K562 (cell line): ENCODE results near the gene TMED8. TPM values are rescaled to one million over a fixed set of nuclear protein-coding genes. Genes with fewer than 3 reads are reported as not detected.

Experiments
- ATAC-seq: fragments of 200-7000 bp; cut with Tn5 transposase; 3 replicates; pipeline ENCODE4 v1.9.1; 2020; ENCODE audit warnings: moderate library complexity
- BruUV-seq: library from RNA; stranded (reverse); fragments of 400-500 nt; replicated peaks from 2 replicates; lab custom pipeline; 2021; lab: Mats Ljungman, UMichigan
- CTCF ChIA-PET: fragments of 300-600 bp; formaldehyde crosslinking; extraction: SDS; loops from one replicate; lab custom pipeline; 2021; ENCODE audit warnings: low intra/inter-chr PET ratio; lab: Yijun Ruan, JAX
- POLR2A ChIA-PET: fragments of 300-600, 350-650 bp; sonication (Branson Sonifier 250); formaldehyde crosslinking; extraction: SDS; loops from one replicate; lab custom pipeline; 2021; ENCODE audit warnings: antibody characterized with exemption, inconsistent platforms; lab: Yijun Ruan, JAX
- DNase-seq, 4 experiments: peaks; one replicate each; pipeline versions ENCODE4 v3.0.0 to v3.0.0-alpha.2; 2011 to 2018; ENCODE audit warnings: low spot score in 3 of 4, mixed read lengths in 3 of 4; ENCODE audit errors: extremely low read depth in 1 of 4
- FAIRE-seq: peaks from 2 replicates; lab custom pipeline; 2011; peaks lifted over from hg19 to GRCh38; lab: Jason Lieb, UNC
- H2AFZ ChIP-seq: 2 replicates; pipeline ENCODE4 v1.6.0; 2011; ENCODE audit warnings: low read depth, low read length, control low read depth, inconsistent platforms
- H3K27ac ChIP-seq: fragments of 200-600 bp; 3 replicates; pipeline ENCODE4 v1.8.0; 2011; ENCODE audit warnings: low read depth, mild to moderate bottlenecking, control low read depth, inconsistent platforms, low read length, moderate library complexity, mixed read lengths; ENCODE audit errors: extremely low read depth
- H3K27me3 ChIP-seq, 2 experiments: fragments of 300-600 bp in 1 of 2; 2 replicates in 1 of 2; 3 replicates in 1 of 2; pipeline versions ENCODE4 v1.6.0 to v1.8.0; 2011; ENCODE audit warnings: inconsistent platforms in 2 of 2, low read length in 2 of 2, mild to moderate bottlenecking in 1 of 2, mixed read lengths in 1 of 2, moderate library complexity in 1 of 2; ENCODE audit not compliant: control insufficient read depth in 2 of 2, insufficient read depth in 2 of 2
- H3K36me3 ChIP-seq: fragments of 300-600 bp; 3 replicates; pipeline ENCODE4 v1.8.0; 2011; ENCODE audit warnings: mild to moderate bottlenecking, low read length, inconsistent platforms; ENCODE audit not compliant: control insufficient read depth, insufficient read depth
- H3K4me1 ChIP-seq, 2 experiments: fragments of 200-600 bp in 1 of 2; replicated peaks in 1 of 2; 2 replicates in 1 of 2; 3 replicates in 1 of 2; pipeline versions ENCODE4 v1.5.1 to v1.8.0; 2011; ENCODE audit warnings: inconsistent platforms in 2 of 2, low read length in 2 of 2, mild to moderate bottlenecking in 1 of 2, mixed read lengths in 1 of 2, moderate library complexity in 1 of 2; ENCODE audit not compliant: control insufficient read depth in 2 of 2, insufficient read depth in 2 of 2
- H3K4me2 ChIP-seq: 2 replicates; pipeline ENCODE4 v1.6.1; 2011; ENCODE audit warnings: low read length, control low read depth, inconsistent platforms, mixed read lengths; ENCODE audit not compliant: insufficient read depth
- H3K4me3 ChIP-seq: fragments of 200-600 bp; sonication (generic), shearing (Covaris generic); 2 replicates; pipeline ENCODE4 v1.5.1; 2016; ENCODE audit warnings: control low read depth, inconsistent platforms
- H3K79me2 ChIP-seq: fragments of 200-600 bp; 3 replicates; pipeline ENCODE4 v1.8.0; 2011; ENCODE audit warnings: low read length, inconsistent platforms; ENCODE audit not compliant: control insufficient read depth, insufficient read depth
- H3K9ac ChIP-seq, 2 experiments: 2 replicates each; pipeline versions ENCODE4 v1.6.0 to v1.6.1; 2011; ENCODE audit warnings: low read depth in 2 of 2, low read length in 2 of 2, control low read depth in 1 of 2, inconsistent platforms in 1 of 2, mild to moderate bottlenecking in 1 of 2, mixed read lengths in 1 of 2; ENCODE audit not compliant: insufficient read depth in 1 of 2
- H3K9me1 ChIP-seq: one replicate; pipeline ENCODE4 v1.6.0; 2011; ENCODE audit warnings: inconsistent platforms, mild to moderate bottlenecking, low read length, moderate library complexity; ENCODE audit not compliant: control insufficient read depth, insufficient read depth
- H3K9me3 ChIP-seq: replicated peaks from 2 replicates; pipeline ENCODE4 v1.5.1; 2011; ENCODE audit warnings: low read depth, low read length, inconsistent platforms; ENCODE audit not compliant: control insufficient read depth, insufficient read depth
- H4K20me1 ChIP-seq: replicated peaks from 2 replicates; pipeline ENCODE4 v1.6.1; 2011; ENCODE audit warnings: low read length, inconsistent platforms, mixed read lengths; ENCODE audit not compliant: control insufficient read depth, insufficient read depth
- ATF7 ChIP-seq: fragments of 450-650 bp; IDR thresholded peaks from 2 replicates; pipeline ENCODE4 v1.7.1; 2014; ENCODE audit warnings: mild to moderate bottlenecking, moderate library complexity
- CHD4 ChIP-seq: fragments of 200-600 bp; sonication (generic); IDR thresholded peaks from 3 replicates; pipeline ENCODE4 v1.6.1; 2012; ENCODE audit warnings: low read depth, mild to moderate bottlenecking, mixed read lengths, low read length, inconsistent platforms; ENCODE audit not compliant: insufficient read depth, insufficient replicate concordance, poor library complexity, severe bottlenecking
- DMBX1 ChIP-seq: fragments of 250-450 bp; sonication (Bioruptor Pico); IDR thresholded peaks from 2 replicates; pipeline ENCODE4 v1.8.0; 2022; ENCODE audit warnings: inconsistent platforms, mild to moderate bottlenecking, moderate library complexity, borderline replicate concordance
- LCOR ChIP-seq: sonication (generic); formaldehyde crosslinking; IDR thresholded peaks from 2 replicates; pipeline ENCODE4 v1.8.0; 2022; ENCODE audit warnings: mild to moderate bottlenecking, missing genetic modification reagents
- NFE2 ChIP-seq: IDR thresholded peaks from 2 replicates; pipeline ENCODE4 v1.6.1; 2014; ENCODE audit warnings: antibody characterized with exemption, low read depth
- NFXL1 ChIP-seq: fragments of 450-650 bp; formaldehyde crosslinking; IDR thresholded peaks from 2 replicates; pipeline ENCODE4 v1.4.0; 2021; ENCODE audit warnings: mild to moderate bottlenecking
- NRF1 ChIP-seq, 2 experiments: fragments of 450-650 bp; IDR thresholded peaks in 1 of 2; conservative IDR thresholded peaks in 1 of 2; 2 replicates each; pipeline ENCODE4 v1.6.1; 2014; ENCODE audit warnings: mild to moderate bottlenecking in 2 of 2
- OTX1 ChIP-seq: fragments of 450-650 bp; formaldehyde crosslinking; IDR thresholded peaks from 2 replicates; pipeline ENCODE4 v1.4.0; 2022; ENCODE audit warnings: mild to moderate bottlenecking
- POLR2A ChIP-seq: fragments of 450-650 bp; conservative IDR thresholded peaks from 2 replicates; pipeline ENCODE4 v1.6.1; 2016
- RCOR1 ChIP-seq, 2 experiments: IDR thresholded peaks; 2 replicates each; pipeline ENCODE4 v1.6.1; 2012; ENCODE audit warnings: low read depth in 2 of 2, low read length in 2 of 2, borderline replicate concordance in 1 of 2, improper control_type of control experiment in 1 of 2
- RHOXF2B ChIP-seq: fragments of 250-450 bp; sonication (Bioruptor Pico); conservative IDR thresholded peaks from 2 replicates; pipeline ENCODE4 v1.5.1; 2021
- YBX1 ChIP-seq: fragments of 450-650 bp; IDR thresholded peaks from 2 replicates; pipeline ENCODE4 v1.7.1; 2016; ENCODE audit warnings: mild to moderate bottlenecking
- ZNF140 ChIP-seq: fragments of 250-450 bp; sonication (Bioruptor Pico); IDR thresholded peaks from 2 replicates; pipeline ENCODE4 v1.8.0; 2021; ENCODE audit warnings: moderate library complexity, mild to moderate bottlenecking, inconsistent platforms
- ZNF143 ChIP-seq: sonication (generic); formaldehyde crosslinking; IDR thresholded peaks from 2 replicates; pipeline ENCODE4 v1.9.0; 2022; ENCODE audit warnings: mild to moderate bottlenecking, missing genetic modification reagents
- ZNF512 ChIP-seq: IDR thresholded peaks from 2 replicates; pipeline ENCODE4 v1.6.1; 2016; ENCODE audit warnings: missing genetic modification characterization, missing compliant biosample characterization
- ZNF695 ChIP-seq: fragments of 450-650 bp; formaldehyde crosslinking; IDR thresholded peaks from 2 replicates; pipeline ENCODE4 v1.4.0; 2020; ENCODE audit warnings: mild to moderate bottlenecking, moderate library complexity
- ZNF707 ChIP-seq: fragments of 250-450 bp; sonication (Bioruptor Pico); conservative IDR thresholded peaks from 2 replicates; pipeline ENCODE4 v1.8.0; 2022; ENCODE audit warnings: inconsistent platforms, mild to moderate bottlenecking, moderate library complexity
- WGBS: fragments of 100-300 bp; shearing (Covaris generic); methylation state at CpG from one replicate; pipeline ENCODE4 v1.1.6; 2016; ENCODE audit warnings: low coverage, mixed read lengths; ENCODE audit not compliant: insufficient coverage; ENCODE audit errors: missing lambda C conversion rate; 5-methylcytosine and 5-hydroxymethylcytosine counted together
- in situ Hi-C: fragments of 300-500 bp; cut with MboI; formaldehyde crosslinking; loops from 4 replicates; pipeline ENCODE4 v1.15.0; 2018; ENCODE audit warnings: inconsistent platforms, mixed read lengths
- intact Hi-C: fragments of 100-400 bp; cut with micrococcal nuclease; formaldehyde crosslinking; loops from 2 replicates; pipeline ENCODE4 v1.14.2; 2022
- polyA plus RNA-seq, 8 experiments: library from polyadenylated mRNA; depleted of rRNA in 4 of 8; stranded (reverse) in 5 of 8; unstranded in 3 of 8; fragments of >200 nt; fragmentation: Nextera tagmentation in 2 of 8; fragmentation: Illumina TruSeq in 1 of 8; extraction: Ambion mirVana in 2 of 8; extraction: Trizol in 1 of 8; gene quantifications; 2 replicates each; pipeline versions ENCODE4 v1.2.1 to v1.2.3, GENCODE V29; 2011 to 2014; ENCODE audit warnings: inconsistent platforms in 1 of 8, missing spikeins in 1 of 8
- total RNA-seq, 7 experiments: library from RNA; depleted of rRNA in 6 of 7; stranded (reverse); fragments of >200 nt in 6 of 7; fragmentation: Illumina TruSeq in 2 of 7; extraction: Trizol in 2 of 7; gene quantifications; 2 replicates each; pipeline versions ENCODE4 v1.2.1 to v1.2.3, GENCODE V29; 2011 to 2021; ENCODE audit warnings: low replicate concordance in 1 of 7

TMED8 gene
- total and polyA plus RNA-seq, 9 of the 15 experiments (the other 6 are each of a cell fraction or from before 2014, with no cell fraction given) = 3.3 to 17.4 (median 12.0) TPM

- ChIA-PET CTCF (no interaction called here), POLR2A (interaction anchor here (1.1 to 1.3 kb wide), 2 partner anchors 16 to 22 kb away, joined by 3 to 5 read pairs; no protein-coding TSS in a partner anchor)
- Histone ChIP-seq H3K27me3 (no peaks in the 10 kb centered on the region), H2AFZ (no peak overlapping the region), H3K9ac (no peak overlapping the region), H3K9me1 (no peaks in the 10 kb centered on the region), H3K79me2 (no peaks in the 10 kb centered on the region), H3K36me3 (peaks cover 16% of the 10 kb centered on the region; the same call in 2 of the 3 replicates), H3K9me3 (no peaks in the 10 kb centered on the region), H4K20me1 (no peaks in the 10 kb centered on the region), H3K4me2 (no peak overlapping the region), H3K4me1 (peaks cover 0 to 9% of the 10 kb centered on the region in 2 experiments; a peak in 3 of 5 replicates), H3K4me3 (no peak overlapping the region), H3K27ac (no peak overlapping the region)
- WGBS = 65% methylated on average over 3 of the region's 3 CpGs
- ATAC-seq (no peak), FAIRE-seq (no peak), DNase-seq (no peak)
- intact Hi-C loops = no loop called here
- BruUV-seq = no TSS peak
- in situ Hi-C loops = no loop called here
- TF ChIP-seq OTX1 (CRISPR knock-in tag) (no peak), LCOR (CRISPR knock-in tag) (no peak), CHD4 (no peak), RHOXF2B (CRISPR knock-in tag) (no peak), YBX1 (no peak), NRF1 (conservative IDR thresholded peaks at IDR 0.05 in 1 of 2, IDR thresholded peaks at IDR 0.05 in 1 of 2) (no peak), ZNF707 (no peak)
Observed at GRCh38 chr14:77347751-77348150, 29.1 kb downstream of the TMED8 start.

DNA sequence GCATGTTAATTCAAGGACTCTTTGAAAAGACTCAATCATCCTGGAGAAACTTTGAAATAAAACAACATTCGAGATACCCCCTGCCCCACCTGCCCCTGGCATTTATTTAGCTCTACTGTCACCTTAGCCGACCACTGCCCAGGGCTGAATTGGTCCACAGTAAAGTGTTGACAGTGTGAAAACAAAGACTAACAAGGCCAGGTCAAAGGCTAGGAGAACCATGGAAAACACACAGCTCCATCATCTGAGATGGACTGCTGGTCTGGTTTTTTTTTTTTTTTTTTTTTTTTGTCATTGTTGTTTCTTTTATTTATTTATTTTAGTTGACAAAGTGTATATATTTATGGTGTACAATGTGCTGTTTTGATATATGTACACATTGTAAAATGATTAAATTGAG, 30.4 kb downstream of the TMED8 start:
- ATAC-seq = no peak
- intact Hi-C loops (no loop called here), in situ Hi-C loops (no loop called here)
- Histone ChIP-seq H3K4me3 (no peak overlapping the region), H3K4me2 (no peak overlapping the region), H3K27ac (no peak overlapping the region), H3K9ac (no peak overlapping the region), H3K4me1 (peaks cover 0 to 13% of the 10 kb centered on the region in 2 experiments; a peak in 3 of 5 replicates), H3K9me1 (no peaks in the 10 kb centered on the region), H3K27me3 (no peaks in the 10 kb centered on the region), H3K9me3 (no peaks in the 10 kb centered on the region), H3K79me2 (no peaks in the 10 kb centered on the region), H4K20me1 (no peaks in the 10 kb centered on the region), H3K36me3 (peaks cover 22% of the 10 kb centered on the region; the same call in 2 of the 3 replicates), H2AFZ (no peak overlapping the region)
- ChIA-PET POLR2A (no interaction called here), CTCF (no interaction called here)
- no peak for FAIRE-seq
- WGBS = 62% methylated on average over 2 of the region's 2 CpGs
- DNase-seq = no peak
- no TSS peak for BruUV-seq
- no peak for TF ChIP-seq POLR2A
- no peak for TF ChIP-seq ZNF140 (CRISPR knock-in tag)
- TF ChIP-seq NFXL1 = no peak
- TF ChIP-seq RCOR1 (IDR thresholded peaks at IDR 0.05; ENCODE audit: borderline replicate concordance in 1 of 2, low read depth in 2 of 2, low read length in 2 of 2) = no peak
- TF ChIP-seq ZNF512 (tag) = no peak
- TF ChIP-seq NFE2 = no peak
- TF ChIP-seq ZNF143 (CRISPR knock-in tag) = no peak
- no peak for TF ChIP-seq ATF7
- TF ChIP-seq ZNF695 = no peak
- no peak for TF ChIP-seq DMBX1 (CRISPR knock-in tag)
